D721Med (cell line): Measurements from ENCODE around the gene PSEN2.

Experiments
- DNase-seq: peaks from one replicate; pipeline ENCODE4 v3.0.0; 2011; ENCODE audit warnings: low spot score; ENCODE audit not compliant: insufficient read length
- FAIRE-seq: peaks from 2 replicates; lab custom pipeline; 2011; peaks lifted over from hg19 to GRCh38; lab: Jason Lieb, UNC
- CTCF ChIP-seq: IDR thresholded peaks from 2 replicates; pipeline ENCODE4 v1.5.1; 2012; ENCODE audit warnings: mild to moderate bottlenecking, control low read depth; ENCODE audit not compliant: insufficient read depth; ENCODE audit errors: missing control alignments

Gene PSEN2

GRCh38 chr1:226893936-226894335, 23.5 kb downstream of the PSEN2 start:
- FAIRE-seq: no peak
- TF ChIP-seq CTCF: no peak
- DNase-seq: no peak

- FAIRE-seq (no peak), DNase-seq (no peak)
- TF ChIP-seq CTCF: no peak
These were observed 24.4 kb downstream of the PSEN2 start for GRCh38 chr1:226894826-226895225.

GRCh38 chr1:226895644-226896043, 25.2 kb downstream of the PSEN2 start:
- FAIRE-seq (no peak), DNase-seq (no peak)
- no peak for TF ChIP-seq CTCF

- TF ChIP-seq CTCF: no peak
- no peak for FAIRE-seq
- DNase-seq: no peak
These were observed 27.8 kb downstream of the PSEN2 start for GRCh38 chr1:226898246-226898645.

GRCh38 chr1:226901421-226901820, 31.0 kb downstream of the PSEN2 start:
- FAIRE-seq (no peak), DNase-seq (no peak)
- no peak for TF ChIP-seq CTCF

GRCh38 chr1:226902601-226903000, 32.2 kb downstream of the PSEN2 start:
- TF ChIP-seq CTCF: no peak
- DNase-seq (no peak), FAIRE-seq (no peak)

- FAIRE-seq (no peak), DNase-seq (no peak)
- no peak for TF ChIP-seq CTCF
These were observed 33.7 kb downstream of the PSEN2 start for GRCh38 chr1:226903819-226904716.
